Measurements from ENCODE around the gene MAGT1.

DNA sequence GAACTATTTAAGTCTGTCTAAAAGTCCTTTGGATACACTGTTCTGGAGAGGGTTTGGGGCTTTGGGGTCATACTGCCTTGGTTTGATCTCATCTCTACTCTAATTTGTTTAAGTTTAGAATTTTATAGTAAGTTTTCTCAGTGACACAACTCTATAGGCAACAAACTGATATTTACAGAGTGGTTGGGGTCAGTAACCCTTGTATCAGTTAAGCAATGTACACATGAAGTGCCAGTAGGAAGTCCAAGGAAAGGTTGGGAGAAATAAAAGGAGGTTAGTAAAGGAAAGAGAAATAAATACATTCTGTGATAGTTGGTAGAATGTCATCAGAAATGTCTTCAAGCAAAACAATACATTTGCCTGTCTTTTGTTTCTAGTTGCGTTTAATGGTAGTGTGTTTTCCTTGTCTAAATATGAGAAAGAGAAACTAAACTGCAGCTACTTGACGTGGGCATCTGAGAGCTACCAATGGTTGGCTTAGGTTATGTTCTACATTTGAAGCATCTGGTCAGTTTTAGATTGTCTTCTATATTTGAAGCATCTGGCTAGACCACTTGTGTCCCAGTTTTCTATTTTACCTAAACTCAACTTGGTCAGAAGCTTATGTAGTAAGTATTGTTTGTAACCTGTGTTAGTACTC, 22.2 kb upstream of the MAGT1 start:
- no peak for TF ChIP-seq EZH2phosphoT487 (IDR thresholded peaks at IDR 0.05; ENCODE audit: low read length)
- TF ChIP-seq, protein P1, sequence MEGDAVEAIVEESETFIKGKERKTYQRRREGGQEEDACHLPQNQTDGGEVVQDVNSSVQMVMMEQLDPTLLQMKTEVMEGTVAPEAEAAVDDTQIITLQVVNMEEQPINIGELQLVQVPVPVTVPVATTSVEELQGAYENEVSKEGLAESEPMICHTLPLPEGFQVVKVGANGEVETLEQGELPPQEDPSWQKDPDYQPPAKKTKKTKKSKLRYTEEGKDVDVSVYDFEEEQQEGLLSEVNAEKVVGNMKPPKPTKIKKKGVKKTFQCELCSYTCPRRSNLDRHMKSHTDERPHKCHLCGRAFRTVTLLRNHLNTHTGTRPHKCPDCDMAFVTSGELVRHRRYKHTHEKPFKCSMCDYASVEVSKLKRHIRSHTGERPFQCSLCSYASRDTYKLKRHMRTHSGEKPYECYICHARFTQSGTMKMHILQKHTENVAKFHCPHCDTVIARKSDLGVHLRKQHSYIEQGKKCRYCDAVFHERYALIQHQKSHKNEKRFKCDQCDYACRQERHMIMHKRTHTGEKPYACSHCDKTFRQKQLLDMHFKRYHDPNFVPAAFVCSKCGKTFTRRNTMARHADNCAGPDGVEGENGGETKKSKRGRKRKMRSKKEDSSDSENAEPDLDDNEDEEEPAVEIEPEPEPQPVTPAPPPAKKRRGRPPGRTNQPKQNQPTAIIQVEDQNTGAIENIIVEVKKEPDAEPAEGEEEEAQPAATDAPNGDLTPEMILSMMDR (IDR thresholded peaks at IDR 0.05; ENCODE audit: low read length), result no peak

All from MM.1S (cell line).